SW480 (cell line): ENCODE measurements around the gene ZNF200.

Experiments used
- DNase-seq: peaks from one replicate; pipeline ENCODE4 v3.0.0-alpha.2; 2016; ENCODE audit warnings: low spot score

The ZNF200 gene

DNA sequence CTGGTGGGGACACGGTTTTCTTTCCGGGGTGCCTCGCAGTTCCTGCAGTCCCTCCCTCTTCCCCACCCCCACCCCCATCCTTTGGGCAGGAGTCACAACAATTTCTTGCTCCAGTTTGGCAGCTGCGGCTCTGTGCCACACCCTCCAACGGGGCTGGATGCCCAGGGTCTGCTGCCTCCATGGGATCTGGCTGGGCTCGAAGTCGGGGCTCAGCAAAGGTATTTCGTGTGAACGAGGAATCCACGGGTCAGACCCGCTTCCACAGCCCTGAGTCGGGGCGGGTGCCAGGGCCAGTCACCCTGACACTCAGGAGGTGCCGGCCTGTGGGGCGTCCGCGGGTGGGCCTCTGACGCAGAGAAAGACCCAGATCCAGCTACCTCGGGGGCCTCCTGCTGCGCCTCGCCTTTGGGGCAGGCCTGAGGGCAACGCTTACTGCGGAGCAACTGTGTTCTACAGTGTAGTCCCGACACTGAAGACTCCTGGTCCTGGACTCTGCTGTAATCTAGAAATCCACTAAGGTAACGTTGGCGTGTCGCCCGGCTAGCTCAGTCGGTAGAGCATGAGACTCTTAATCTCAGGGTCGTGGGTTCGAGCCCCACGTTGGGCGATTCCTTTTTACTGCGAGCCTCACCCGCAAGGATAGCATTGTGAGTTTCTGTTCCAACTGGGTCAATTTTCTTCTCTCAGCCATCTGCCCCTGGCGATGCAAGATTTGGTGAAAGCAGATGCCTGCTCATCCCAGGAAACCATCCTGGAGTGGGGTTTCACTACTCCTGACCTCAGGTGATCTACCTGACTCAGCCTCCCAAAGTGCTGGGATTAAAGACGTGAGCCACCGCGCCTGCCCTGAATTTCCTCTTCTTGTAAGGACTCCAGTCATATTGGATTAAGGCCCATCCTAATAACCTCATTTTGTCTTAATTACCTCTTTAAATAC is 59.5 kb downstream of the ZNF200 start:
- no peak for DNase-seq

GRCh38 chr16:3174618-3175148 is 60.3 kb downstream of the ZNF200 start:
- DNase-seq: no peak

DNA sequence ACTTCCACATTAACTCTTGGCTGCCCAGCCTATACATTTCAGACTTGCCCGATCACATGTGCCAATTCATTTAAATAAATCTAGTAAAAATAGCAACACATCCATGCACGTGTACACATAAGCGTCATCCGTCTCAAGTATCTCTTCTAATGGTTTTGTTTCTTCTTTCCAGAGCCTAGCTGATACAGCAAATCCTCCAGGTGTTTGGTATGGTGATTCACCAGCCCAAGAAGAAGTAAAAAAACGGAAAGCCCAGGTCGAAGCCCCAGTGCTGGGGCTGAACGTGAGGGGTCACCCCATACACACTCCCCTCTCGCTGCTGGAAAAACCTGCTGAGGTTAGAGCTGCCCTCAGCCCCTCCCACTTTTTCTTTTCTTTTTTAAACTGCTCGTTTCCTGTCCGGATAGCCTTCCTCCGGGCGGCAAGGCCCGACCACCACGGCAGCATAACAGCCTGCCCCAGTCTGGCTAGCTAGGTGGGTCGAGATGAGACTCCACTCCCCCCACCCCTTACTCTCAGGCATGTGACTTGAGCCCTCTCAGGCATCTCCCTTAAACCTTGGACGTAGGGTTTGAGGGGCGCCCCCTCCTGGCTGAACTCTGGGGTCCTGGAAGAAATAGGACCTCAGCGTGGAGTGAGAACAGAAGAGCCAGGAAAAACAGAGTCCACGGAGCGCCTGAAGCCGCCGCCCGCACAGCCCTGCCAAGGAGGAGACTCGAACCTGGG is 60.9 kb downstream of the ZNF200 start:
- peak; percentile 25 for DNase-seq
